ENCODE measurements around the gene ENTPD2.

Gene ENTPD2

GRCh38 chr9:137030006-137030405 is 23.9 kb downstream of the ENTPD2 start:
- TF ChIP-seq, protein P1, sequence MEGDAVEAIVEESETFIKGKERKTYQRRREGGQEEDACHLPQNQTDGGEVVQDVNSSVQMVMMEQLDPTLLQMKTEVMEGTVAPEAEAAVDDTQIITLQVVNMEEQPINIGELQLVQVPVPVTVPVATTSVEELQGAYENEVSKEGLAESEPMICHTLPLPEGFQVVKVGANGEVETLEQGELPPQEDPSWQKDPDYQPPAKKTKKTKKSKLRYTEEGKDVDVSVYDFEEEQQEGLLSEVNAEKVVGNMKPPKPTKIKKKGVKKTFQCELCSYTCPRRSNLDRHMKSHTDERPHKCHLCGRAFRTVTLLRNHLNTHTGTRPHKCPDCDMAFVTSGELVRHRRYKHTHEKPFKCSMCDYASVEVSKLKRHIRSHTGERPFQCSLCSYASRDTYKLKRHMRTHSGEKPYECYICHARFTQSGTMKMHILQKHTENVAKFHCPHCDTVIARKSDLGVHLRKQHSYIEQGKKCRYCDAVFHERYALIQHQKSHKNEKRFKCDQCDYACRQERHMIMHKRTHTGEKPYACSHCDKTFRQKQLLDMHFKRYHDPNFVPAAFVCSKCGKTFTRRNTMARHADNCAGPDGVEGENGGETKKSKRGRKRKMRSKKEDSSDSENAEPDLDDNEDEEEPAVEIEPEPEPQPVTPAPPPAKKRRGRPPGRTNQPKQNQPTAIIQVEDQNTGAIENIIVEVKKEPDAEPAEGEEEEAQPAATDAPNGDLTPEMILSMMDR (conservative IDR thresholded peaks at IDR 0.05; ENCODE audit: low read depth, low read length) = no peak
- DNase-seq (ENCODE audit: low read depth) = no peak
- H3K4me3 ChIP-seq (ENCODE audit: low read length) = no peak overlapping the region

GRCh38 chr9:137029058-137029936 is 24.6 kb downstream of the ENTPD2 start:
- TF ChIP-seq, protein P1 (conservative IDR thresholded peaks at IDR 0.05; ENCODE audit: low read depth, low read length) = peak; percentile 92
- DNase-seq (ENCODE audit: low read depth) = no peak
- peak overlapping the region; percentile 55 for H3K4me3 ChIP-seq (ENCODE audit: low read length)

DNA sequence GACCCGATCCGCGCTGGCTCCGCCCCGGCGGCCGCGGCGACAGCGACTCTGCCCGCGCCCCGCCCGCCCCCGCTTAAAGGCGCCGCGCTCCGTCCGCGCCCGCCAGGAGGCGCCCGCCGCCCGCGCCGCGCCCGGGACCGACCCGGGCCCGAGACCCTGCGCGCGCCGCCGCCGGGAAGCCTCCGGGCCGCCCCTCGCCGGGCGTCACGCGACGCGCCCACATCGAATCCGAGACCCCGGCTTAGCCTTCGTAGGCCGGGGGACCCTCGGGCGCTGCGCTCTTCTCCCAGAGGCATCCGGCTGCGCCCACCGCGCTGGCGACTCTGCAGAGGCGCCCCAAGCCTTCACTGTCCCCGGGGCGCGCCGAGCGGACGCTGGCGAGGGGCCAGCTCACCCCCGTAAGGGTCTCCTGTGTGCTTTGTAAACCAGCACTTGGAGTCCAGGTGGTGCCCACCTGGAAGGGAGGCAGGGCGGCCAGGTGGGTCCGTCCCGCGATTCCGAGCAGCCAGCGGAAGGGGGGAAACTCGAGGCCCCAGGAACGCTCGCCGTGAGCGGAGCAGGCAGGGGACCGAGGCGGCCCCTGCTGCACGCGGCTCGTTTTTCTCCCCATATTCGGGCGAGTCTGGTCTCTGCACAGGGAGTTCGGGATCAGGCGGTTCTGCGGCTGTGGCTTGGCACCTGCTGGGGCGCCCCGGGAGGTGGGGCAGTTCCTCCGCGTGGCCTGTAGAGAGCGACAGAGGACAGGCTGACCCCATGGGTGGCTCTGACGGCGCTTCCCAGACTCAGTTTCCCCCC is 25.4 kb downstream of the ENTPD2 start:
- TF ChIP-seq, protein P1 (conservative IDR thresholded peaks at IDR 0.05; ENCODE audit: low read depth, low read length) = peak; percentile 61
- H3K4me3 ChIP-seq (ENCODE audit: low read length) = peak overlapping the region; percentile 55
- DNase-seq (ENCODE audit: low read depth) = no peak

DNA sequence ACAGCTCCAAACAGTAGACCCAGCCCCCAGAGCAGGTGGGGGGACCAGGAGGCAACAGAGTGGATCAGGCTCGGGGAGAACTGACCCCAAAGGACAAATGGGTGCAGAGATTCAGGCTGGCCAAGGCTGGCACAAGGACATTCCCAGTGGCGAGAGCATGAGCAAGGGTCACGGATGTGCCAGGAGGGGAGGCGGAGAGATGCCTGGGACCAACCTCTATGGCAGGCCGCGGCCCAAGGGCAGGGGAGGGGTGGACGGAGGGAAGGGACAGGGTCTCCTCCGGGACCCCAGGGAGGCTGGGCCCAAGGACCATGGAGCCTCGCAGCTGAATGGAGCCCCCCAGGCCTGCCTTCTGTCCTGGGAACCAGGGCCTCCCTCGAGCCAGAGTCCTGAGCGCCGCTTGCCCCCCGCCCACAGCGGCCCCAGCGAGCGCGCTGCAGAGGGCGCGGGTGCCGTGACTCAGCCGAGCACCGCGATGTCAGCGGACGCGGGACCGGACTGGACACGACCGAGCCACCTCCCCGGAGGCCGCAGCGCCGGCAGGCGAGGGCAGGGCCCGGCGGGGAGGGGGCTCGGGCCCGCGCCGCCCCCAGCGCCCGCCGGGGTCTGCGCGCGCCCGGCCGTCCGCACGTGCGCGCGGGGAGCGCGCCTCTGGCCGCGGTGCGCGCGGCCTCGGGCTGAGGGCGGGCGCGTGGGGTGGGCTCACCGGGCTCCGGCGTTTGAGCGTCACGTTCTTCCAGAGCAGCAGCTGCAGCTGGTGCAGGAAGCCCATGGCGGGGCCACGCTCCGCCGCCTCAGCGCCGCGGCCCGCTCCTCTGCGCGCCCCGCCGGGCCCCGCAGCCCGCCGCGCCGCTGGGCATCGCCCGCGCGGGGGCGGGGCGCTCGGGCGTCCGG is 26.2 kb downstream of the ENTPD2 start, which contains the start of gene ABCA2:
TSS of gene ABCA2 (minus strand) at position 869 of the 894 bp plus-strand sequence. CDS start at position 772, 97 bp downstream.
- H3K4me3 ChIP-seq (ENCODE audit: low read length) = peak within 1 kb of the TSS; percentile 55
- TF ChIP-seq, protein P1 (conservative IDR thresholded peaks at IDR 0.05; ENCODE audit: low read depth, low read length) = no peak
- DNase-seq (ENCODE audit: low read depth) = no peak

GRCh38 chr9:137026828-137027227 is 27.0 kb downstream of the ENTPD2 start:
- TF ChIP-seq, protein P1 (conservative IDR thresholded peaks at IDR 0.05; ENCODE audit: low read depth, low read length) = no peak
- DNase-seq (ENCODE audit: low read depth) = no peak
- H3K4me3 ChIP-seq (ENCODE audit: low read length) = peak overlapping the region; percentile 52

DNA sequence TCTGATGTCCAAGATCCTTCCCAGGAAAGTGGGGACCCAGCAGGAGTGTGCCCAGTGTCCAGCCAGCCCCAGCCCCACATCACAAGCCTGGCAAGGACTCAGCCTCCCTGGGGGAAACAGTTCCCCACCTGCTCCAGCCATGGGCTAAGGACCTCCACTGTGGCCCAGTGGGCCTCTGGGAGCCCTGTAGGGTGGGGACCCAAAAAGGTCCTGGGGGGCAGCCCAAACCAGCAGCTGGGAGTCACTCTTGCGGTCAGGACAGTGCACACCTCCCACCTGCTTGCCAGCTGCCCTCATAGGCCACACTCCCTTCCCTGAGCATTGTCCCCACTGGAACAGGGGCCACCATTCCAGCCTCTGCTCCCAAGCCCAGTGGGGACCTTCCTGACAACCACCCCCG is 27.5 kb downstream of the ENTPD2 start:
- peak overlapping the region; percentile 52 for H3K4me3 ChIP-seq (ENCODE audit: low read length)
- DNase-seq (ENCODE audit: low read depth) = no peak
- TF ChIP-seq, protein P1 (conservative IDR thresholded peaks at IDR 0.05; ENCODE audit: low read depth, low read length) = no peak
